ENCODE measurements around the gene STT3A.

- TF ChIP-seq CTCF (IDR thresholded peaks at IDR 0.05) (no peak), POLR2AphosphoS5 (IDR thresholded peaks at IDR 0.05; ENCODE audit: insufficient read depth in 1 of 2, low read depth in 1 of 2) (no peak)
Observed at GRCh38 chr11:125667151-125667550, 74.5 kb downstream of the STT3A start.
